Ureter (tissue), 1 donor: ENCODE measurements around the gene POU6F2. TPM values are rescaled to one million over a fixed set of nuclear protein-coding genes. Genes with fewer than 3 reads are reported as not detected.
A peak's percentile ranks its signal among the peaks of the same experiment; 100 is the strongest.

Experiments
- DNase-seq: peaks from one replicate; pipeline ENCODE4 v3.0.0-alpha.2; 2020; ENCODE audit warnings: low spot score
- total RNA-seq: library from RNA; stranded (reverse); gene quantifications from one replicate; pipeline ENCODE4 v1.2.4, GENCODE V29; 2023
- donor health status: DM: yes; HTN: yes; CAD: no.

The POU6F2 gene
- total RNA-seq, 1 donor from 2014 or later: 0.39 TPM

DNA sequence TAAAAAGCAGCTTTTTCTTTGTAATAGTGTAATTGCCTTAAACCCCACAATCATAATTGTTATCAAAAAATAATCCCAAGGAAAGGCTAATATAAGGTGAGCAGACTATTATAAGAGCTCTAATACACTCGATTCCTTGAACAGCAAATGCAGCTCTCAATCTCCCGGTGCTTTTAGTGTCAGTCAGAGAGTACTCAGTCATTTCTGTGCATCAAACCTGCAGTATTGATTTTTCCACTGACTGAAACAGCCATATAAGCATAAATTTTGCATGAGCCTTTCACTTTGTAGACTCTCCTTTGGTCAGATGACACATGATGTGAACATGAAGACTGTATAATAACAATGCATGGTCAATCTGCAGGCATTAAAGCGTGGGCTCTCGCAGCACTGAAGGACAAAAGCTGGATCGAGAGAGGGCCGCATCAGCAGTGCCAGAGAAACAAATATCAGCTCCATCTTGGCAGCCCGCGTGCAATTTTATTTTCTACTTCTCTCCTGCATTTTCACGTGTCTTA lies 272.0 kb downstream of the POU6F2 start:
- DNase-seq: no peak

DNA sequence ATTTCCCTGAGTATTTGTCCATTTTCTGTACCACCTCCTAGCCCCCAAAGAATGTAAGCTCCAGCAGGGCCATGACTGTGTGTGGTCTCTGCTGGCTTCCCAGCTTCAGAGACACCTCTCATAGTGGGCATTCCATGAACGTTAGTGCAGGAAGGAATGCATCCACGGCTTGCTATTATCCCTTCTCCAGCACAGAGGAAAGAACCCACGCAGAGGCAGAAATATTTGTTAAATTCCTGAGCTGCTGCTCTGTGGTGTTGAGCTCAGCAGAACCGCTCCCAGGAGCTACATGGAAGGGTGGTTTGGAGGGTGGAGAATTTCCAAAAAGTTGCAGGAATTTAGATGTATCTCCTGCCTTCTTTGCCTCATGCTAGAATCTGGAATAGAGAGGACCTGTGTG lies 275.2 kb downstream of the POU6F2 start:
- DNase-seq: no peak

DNA sequence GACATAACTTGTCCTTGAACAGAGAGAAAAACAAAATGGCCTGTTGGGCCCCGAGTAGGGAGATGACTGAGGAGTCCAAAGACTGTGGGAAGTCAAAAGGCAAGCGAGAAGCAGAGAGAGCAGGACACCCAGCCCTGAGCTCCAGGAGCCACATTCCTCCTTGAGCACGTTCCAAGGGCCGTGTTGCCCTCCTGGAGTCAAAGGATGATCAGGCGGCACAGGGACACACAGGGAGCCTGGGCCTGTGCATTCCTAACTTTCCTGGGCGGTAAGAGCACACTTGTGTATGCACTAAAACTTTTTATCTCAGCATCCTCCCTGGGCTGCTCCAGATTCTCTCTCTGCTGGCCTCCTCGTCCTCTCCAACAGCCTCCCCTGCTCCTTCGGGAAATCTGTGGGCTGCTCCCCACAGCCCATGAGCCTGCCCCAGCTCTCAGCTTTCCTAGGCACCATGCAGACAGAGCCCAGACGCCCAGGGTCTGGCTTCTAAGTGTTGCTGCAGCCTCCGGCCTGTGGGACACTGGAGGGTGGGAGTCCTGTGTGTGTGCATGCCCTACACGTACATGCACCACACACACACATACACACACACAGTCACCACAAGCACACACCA lies 281.8 kb downstream of the POU6F2 start:
- no peak for DNase-seq

DNA sequence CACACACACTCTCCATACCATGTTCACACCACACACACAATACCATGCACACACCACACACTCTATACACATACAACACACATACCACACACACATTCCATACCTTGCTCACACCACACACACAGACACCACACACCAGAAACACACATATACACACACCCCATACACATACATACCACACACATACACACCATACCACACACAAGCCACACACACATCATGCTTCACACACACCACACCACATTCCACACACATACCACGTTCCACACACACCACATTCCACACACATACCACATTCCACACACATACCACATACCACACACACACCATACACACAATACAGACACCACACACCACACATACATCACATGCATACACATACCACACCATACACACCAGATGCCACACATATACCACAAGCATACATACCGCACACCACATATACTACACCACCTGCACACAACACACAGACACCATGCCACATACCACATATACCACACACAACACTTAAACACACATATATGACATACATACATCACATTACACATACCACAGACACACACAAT lies 282.7 kb downstream of the POU6F2 start:
- DNase-seq: no peak

DNA sequence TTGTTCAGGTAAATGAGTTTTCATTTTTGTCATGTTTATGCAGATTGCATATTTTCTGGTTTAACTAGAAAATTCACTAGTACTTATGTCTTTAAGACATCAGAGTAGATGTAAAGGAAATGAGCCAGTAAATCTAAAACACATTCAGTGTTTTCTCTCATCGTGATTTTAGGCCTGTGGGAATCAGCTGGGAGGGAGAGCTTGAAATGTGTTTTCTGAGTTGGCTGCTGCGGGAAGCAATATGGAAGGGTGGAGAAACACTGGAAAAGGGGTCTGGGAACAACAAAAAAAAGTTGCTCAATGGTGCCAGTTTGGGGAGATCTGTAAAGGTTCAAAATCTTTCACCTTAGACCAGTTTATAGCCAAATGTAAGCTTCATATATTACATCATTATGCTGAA lies 284.1 kb downstream of the POU6F2 start:
- DNase-seq: no peak

DNA sequence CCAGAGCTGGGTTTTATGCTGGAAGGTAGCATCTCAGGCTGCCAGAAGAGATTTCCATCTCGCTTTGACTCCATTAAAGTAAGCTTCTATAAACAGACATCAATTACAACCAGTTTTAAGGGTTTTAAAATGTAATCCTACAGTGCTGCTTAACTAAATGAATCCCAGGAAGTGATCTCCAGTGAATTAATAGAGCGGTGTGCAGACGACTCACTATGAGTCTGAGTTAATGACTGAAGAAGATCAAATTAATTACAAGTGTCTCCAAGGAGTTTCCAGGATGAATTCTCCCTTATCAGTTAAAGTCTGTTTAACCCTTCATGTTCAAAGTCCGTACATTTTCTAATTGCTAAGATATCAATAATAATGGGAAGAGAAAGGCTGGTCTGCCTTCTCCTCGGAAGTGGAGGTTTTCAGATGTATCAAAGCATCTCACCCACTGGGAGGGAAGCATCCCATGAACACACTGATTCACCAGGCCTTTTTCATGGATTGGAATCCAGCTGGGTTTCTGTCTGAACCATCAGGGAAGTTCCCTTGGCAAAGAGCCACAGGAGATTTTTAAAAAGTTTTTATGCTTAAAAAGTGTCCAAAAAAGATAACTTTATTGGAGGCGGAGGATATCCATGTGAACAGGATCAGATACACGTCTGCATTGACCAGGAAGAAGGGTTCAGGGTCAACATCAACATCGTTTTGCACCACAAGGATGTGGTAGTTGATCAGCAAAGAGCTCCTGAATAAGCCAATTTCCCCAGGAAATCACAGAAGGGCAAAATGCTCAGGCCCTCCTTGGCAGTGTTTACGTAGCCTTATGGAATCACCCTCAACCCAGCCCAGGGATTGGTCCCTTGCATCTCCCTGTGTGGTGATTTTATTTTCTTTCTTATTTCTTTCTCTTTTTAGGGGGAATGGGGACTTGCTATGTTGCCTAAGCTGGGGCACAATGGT lies 288.2 kb downstream of the POU6F2 start:
- DNase-seq: no peak

DNA sequence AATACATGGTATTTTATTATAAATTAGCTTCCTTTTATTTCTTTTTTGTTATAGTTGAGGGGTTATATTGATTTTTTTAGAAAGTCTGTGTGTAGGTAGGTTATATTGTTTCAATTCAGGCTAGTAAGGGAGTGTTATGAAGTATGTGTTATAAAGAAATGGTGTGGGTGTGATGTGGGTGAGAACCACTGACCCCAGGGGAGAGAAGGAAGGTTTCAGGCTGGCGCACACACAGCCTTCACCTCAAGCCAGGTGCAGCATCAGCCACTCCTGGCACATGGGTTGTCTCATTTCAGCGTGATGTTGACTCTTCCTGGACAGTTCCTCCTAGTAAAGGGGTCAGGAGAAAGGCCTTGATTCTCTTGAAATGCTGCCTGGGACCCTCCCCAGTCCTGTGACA lies 291.3 kb downstream of the POU6F2 start:
- no peak for DNase-seq

DNA sequence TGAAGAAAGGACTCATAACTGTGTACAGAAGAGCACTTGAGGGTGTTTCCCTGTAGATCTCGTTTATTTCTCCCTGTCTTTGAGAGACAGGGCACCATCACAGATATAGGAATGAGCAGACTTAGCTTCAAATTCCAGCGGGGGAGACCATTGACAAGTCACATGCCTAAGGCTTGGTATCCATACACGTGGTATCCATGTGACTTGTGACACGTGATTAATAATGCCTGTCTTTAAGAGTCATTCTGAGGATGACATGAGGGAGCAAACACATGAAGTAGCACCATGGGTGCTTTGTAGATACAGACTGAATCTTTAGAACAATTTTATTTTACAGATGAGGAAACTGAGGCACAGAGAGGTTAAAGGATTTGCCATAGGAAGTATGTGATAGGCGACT lies 292.3 kb downstream of the POU6F2 start:
- no peak for DNase-seq

DNA sequence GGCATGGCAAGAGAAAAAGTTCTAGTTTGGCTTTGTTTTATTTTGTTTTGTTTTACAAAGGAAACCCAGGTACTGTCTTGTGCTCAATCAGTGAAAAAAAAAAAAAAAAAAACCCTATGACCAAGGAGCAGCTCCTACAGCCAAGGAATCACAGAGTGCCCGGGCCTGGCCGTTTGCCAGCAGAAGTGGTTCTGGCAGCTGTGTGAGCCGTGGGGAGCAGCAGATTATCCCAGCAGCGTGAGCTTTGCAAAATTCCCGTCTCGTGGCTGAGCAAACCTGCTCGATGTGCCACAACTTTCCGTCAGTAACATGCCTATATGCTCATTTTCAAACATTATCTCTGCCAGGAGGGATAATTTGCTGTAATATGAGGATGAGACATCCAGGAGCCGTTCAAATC lies 293.7 kb downstream of the POU6F2 start:
- DNase-seq: peak; percentile 44

DNA sequence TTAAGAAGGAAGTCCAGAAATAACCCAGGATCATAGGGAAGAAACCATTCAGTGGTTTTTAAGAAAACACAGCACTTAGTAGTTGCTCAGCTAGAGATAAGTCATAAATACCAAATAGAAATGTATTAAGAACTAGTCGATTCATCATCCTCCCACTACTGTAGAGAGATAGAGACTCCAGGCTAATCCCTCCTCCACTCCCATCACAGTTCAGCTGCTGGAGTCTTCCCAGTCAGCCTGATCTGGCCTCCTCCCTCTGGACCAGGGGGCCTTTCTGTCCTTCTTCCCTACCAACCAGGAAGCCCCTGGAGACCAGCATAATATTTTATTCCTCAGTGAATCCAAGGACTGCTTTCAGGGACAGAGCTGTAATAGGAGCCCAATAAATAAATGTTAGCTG lies 294.4 kb downstream of the POU6F2 start:
- DNase-seq: no peak

DNA sequence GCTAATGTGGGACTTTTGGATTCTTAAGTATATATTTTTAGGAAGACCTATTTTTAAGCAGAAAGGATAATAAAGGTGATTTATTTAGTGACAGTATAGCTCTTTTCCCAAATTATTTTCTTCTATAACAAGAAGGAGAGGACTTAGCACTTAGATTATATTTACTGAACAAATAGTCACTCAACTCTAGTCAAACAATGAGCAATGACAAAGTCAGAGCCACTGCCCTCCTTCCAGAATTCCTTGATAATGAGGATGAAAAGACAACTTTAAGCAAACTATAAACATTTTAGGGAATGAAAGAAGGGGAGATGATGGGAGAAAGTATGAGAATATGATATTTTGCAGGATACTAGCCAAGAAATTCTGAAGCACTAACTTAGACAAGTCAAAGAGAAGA lies 295.0 kb downstream of the POU6F2 start:
- DNase-seq: no peak

DNA sequence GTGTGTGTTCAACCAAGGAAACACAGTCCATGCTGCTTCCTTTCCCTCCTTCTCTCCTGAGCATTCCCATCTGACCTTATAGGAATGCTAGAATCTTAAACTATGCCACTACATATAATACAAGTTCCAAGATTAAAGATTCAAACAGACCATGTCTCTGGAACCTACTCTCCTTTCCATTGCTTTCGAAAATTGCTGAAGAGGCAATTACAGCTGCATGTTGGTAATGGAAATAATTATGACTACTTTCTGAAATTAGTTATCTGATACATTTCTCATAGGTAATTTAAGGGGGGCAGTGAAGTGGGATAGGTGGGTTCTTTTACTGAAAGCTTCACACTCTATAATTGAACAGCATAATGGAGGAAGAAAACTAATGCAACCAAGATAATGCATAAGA lies 302.6 kb downstream of the POU6F2 start:
- DNase-seq: no peak

DNA sequence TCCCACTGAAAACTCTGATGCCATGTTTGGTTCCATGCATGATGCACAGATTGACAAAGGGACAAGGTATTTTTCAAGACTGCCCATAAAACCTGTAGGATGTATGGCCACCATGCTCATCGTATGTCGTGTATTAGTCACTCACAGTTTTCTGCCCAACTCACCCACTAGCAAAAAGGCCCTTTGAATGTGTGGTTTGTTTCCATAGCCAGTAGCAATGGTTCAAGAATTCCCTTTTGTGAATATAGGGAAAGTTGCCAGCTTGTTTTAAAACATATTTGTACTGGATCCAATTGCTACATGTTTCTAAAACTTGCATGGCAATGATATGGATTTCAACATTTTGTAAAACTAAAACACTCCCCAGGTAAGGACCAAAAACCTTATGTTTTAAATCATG lies 307.5 kb downstream of the POU6F2 start:
- no peak for DNase-seq

DNA sequence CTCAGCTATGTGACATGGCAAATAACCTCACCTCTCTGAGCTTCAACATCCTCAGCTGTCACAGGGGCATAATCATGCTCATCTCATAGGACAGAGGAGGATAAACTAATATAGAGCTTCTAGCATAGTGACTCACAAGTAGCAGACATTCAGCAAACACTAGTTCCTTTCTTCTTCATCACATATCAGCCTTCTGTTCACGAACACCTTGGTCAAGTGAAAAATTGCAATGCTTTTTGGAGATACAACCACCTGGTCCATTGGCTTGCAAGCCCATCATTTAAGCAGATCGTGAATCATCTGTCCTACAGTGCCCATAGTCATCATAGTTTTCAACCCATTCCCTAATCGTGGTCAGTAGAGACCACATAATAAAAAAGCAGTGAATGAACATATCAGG lies 310.6 kb downstream of the POU6F2 start:
- no peak for DNase-seq

DNA sequence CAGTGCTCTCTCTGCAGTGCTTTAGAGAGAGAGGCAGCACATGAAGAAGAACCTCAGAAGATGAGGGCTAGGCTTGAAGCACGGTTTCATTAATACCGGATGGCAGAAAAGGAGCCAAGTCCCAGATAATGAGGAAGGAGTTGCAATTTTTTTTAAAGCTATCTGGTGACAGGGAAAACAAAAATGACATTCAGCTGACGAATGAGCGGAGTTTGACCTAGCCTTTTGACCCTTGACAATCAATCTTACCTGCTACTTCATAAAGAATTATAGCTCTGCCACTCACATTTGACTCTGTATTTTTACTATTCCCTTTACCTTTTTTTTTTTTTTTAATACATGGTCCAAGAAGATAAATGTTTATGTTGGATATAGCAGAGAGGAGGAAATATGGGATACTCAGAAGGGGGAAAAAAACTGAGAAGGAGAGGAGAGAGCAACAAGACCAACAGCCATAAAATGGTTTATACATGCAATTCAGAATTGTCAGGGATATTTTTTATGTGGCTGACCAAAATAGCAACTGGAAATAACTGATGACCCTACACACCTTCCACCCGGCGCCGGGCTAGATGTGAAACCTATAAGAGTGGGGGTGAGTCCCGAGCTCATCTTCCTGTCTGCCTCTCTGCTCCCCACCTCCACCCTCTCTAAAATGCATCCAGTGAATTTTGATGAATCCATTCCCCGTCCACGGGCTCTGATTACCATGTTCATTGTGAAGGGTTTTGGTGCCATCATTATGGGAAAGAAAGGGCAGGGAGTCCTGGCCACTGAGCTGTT lies 314.1 kb downstream of the POU6F2 start:
- DNase-seq: no peak

DNA sequence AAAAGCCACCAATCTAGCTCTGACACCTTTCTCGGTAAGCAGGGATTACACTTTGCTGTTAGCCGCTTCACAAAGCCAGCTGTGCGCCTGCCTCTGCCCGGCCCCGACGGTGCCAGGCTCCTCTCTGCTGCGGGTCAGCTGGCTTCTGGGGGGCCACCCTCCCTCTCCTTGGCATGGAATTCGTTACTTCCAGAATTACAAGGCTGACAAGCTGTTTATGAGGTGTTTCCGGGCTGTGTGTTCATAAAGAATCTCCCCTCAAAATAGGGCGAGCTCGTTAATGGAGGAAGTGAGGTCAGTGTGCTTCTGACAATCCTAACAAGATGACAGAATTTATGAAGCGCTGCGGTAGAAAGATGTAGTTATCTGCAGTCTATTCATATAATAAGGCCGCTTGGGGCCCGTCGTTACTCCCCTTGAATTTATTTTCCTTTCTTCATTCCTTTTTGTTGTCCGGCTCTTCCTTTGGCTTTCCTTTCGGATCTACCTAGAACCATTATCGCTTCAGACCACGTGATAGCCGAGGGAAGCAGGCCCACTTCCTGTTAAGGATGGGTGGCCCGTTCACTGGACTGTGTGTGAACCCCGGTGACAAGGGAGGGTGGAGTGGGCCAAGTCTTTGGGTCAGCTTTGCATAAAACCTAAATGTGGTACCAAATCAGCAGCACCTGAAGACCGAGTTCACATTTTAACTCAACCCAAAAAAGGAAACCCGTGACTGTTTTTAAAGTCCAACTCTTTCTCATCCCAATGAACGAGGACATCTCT lies 315.5 kb downstream of the POU6F2 start:
- no peak for DNase-seq

DNA sequence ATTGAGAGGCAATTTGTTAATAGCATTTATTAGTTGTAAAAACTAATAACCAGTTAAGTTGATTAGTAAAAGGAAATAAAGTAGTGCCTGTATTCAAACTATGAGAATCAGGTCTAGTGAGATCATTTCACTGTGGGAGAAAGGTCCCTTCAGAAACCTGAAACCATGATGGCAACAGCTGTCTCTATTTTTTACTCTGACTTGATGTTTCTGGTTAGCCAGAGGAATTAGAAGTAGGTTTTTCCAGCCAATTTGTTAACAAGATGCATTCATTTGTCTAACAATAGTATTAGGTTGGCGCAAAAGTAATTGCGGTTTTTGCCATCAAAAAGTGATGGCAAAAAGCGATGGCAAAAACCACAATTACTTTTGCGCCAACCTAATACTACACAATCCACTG lies 316.3 kb downstream of the POU6F2 start:
- no peak for DNase-seq

DNA sequence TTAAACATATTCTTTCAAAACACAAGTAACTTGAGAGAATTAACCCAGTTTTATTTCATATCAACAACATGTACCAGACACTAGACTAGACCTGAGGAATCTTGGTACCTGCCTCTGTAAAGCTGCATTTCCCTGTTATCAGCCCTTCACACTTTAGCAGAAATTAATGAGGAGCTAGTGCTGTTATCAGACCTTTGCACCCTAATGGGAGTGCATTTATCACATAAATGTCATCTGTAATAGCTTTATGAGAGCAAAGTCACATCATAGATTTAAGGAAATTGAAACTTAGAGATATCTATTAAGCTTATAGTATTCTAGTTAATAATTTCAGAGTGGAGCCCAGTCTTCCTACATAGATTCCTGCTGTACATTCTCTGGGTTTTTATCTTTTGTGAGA lies 318.1 kb downstream of the POU6F2 start:
- DNase-seq: no peak

DNA sequence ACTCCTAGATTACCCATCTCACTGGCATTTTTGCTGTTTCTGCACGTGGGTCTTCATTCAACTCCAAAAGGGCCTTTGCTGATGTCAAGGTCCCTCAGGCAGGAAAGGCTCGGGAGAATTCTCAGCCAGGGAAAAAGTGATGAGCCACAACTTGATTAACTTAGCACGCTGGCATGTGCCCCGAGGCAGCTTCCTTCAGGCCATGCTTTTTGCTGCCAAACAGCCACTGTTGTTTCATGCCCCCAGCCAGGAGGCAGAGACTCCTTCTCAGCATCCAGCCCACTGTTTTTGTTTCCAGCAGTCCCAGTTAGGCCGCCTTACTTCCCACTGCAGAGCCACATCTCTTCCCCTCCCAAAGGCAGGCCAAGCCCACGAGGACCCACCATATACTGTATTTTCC lies 322.0 kb downstream of the POU6F2 start:
- no peak for DNase-seq

DNA sequence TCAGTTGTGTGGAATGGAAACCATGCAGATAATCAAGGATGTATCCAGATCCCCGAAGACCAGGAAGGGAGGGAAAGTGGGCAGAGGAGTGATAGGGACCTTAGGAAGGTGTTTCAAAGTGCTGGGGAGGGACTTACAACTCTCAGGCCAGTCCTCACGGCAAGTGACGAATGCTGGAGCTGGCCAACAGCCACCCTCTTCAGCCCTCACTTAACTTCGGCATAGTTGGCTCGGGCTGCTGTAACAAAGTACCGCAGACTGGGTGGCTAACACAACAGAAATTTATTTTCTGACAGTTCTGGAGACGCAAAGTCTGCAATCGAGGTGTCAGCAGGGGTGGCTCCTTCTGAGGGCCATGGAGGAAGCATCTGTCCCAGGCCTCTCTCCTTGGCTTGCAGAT lies 322.6 kb downstream of the POU6F2 start:
- DNase-seq: no peak

DNA sequence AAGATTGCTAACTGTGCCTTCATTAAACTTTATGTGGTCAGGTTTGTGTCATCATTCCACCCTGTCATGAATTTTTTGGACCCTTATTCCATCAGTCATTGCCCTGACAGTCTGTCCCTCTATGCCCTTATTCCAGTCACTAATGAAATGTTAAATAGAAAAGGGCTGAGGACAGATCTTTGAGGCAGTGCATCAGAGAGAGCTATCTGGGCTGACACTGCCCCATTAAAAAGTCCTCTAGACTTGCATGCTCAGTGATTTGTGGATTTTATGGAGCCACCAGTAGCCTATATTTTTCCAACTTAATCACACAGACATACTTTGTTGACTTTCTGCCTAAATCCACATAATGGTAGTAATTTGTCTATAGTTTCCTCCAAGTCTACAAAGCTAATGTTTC lies 323.8 kb downstream of the POU6F2 start:
- DNase-seq: no peak
